Measurements from ENCODE around the gene LRRK1. TPM values are rescaled to one million over a fixed set of nuclear protein-coding genes. Genes with fewer than 3 reads are reported as not detected.

The LRRK1 gene
- total RNA-seq, 1 donor from 2014 or later: 21.1 TPM

DNA sequence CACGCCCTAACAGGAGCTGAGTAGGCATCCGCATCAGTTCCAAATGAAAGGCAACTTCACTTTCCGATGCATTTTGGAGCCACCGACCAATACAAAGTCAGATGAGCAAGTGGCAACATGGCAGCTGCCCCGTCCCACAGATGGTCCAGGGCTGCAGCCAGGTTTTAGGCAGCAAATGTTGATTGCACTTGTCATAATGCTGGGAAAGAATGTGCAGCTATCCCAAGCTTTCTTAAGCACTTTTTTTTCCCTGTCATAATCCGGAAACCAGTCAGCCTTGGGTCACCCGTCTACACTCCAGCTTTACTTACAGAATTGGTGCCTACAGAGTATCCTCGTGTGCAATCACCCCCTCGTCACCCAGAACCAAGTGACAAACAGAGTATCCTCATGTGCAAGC is 185.0 kb downstream of the LRRK1 start:
- DNase-seq (ENCODE audit: extremely low spot score in 2 of 2): no peak
- H3K9me3 ChIP-seq: no peaks in the 10 kb centered on the region
- H3K27ac ChIP-seq: no peak overlapping the region
- TF ChIP-seq POLR2A (IDR thresholded peaks at IDR 0.05) (no peak), POLR2AphosphoS5 (IDR thresholded peaks at IDR 0.05; ENCODE audit: insufficient read depth in 1 of 2, low read depth in 1 of 2) (no peak)
- TF ChIP-seq, protein P1, sequence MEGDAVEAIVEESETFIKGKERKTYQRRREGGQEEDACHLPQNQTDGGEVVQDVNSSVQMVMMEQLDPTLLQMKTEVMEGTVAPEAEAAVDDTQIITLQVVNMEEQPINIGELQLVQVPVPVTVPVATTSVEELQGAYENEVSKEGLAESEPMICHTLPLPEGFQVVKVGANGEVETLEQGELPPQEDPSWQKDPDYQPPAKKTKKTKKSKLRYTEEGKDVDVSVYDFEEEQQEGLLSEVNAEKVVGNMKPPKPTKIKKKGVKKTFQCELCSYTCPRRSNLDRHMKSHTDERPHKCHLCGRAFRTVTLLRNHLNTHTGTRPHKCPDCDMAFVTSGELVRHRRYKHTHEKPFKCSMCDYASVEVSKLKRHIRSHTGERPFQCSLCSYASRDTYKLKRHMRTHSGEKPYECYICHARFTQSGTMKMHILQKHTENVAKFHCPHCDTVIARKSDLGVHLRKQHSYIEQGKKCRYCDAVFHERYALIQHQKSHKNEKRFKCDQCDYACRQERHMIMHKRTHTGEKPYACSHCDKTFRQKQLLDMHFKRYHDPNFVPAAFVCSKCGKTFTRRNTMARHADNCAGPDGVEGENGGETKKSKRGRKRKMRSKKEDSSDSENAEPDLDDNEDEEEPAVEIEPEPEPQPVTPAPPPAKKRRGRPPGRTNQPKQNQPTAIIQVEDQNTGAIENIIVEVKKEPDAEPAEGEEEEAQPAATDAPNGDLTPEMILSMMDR (IDR thresholded peaks at IDR 0.05): no peak
- H3K36me3 ChIP-seq: no peaks in the 10 kb centered on the region
- intact Hi-C loops (cut with DNase I): no loop called here
- H3K4me3 ChIP-seq: no peak overlapping the region
- no peaks in the 10 kb centered on the region for H3K27me3 ChIP-seq
- H3K4me1 ChIP-seq: peaks cover 10% of the 10 kb centered on the region

DNA sequence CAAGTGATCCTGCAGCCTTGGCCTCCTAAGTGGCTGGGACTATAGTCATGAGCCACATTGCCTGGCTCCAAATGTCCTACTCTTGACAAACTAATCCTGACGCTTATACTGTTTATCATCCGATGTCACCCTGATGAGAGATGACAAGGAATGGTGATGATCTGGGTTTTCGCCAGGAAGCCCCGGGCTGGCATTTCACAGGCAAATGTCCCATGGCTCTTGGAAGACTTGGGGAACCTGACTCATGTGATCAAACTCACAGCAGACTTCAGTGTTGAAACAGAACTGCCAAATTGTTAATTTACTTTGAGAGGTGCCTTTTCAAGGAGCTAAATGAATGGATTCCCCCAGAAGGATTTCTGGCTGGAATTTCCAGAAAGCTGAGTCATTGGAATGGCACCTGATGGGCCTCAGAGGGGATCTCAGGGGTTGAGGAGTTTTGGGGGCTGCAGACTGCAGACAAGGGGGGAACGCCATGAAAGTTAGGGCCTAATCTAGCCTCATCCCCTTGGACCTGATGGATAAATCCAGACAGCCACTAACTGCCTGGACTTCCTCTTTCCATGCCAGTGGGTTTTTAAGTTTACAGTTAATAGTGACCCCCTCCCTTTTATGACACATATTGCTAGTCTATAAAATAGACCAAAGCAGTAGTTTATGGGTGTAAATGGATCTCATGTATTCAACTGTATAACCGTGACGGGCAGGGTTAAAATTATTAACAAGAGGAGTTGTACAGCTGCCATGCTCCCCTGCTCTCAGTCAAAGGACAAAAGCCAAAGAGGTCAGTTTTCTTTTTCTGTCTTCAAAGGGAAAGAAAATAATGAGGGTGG is 186.1 kb downstream of the LRRK1 start:
- intact Hi-C loops (cut with DNase I): no loop called here
- Histone ChIP-seq H3K4me3 (no peak overlapping the region), H3K27ac (no peak overlapping the region), H3K27me3 (no peaks in the 10 kb centered on the region), H3K9me3 (no peaks in the 10 kb centered on the region), H3K4me1 (peaks cover 10% of the 10 kb centered on the region), H3K36me3 (no peaks in the 10 kb centered on the region)
- DNase-seq (ENCODE audit: extremely low spot score in 2 of 2): no peak
- TF ChIP-seq POLR2AphosphoS5 (IDR thresholded peaks at IDR 0.05; ENCODE audit: insufficient read depth in 1 of 2, low read depth in 1 of 2) (no peak), POLR2A (IDR thresholded peaks at IDR 0.05) (no peak)

DNA sequence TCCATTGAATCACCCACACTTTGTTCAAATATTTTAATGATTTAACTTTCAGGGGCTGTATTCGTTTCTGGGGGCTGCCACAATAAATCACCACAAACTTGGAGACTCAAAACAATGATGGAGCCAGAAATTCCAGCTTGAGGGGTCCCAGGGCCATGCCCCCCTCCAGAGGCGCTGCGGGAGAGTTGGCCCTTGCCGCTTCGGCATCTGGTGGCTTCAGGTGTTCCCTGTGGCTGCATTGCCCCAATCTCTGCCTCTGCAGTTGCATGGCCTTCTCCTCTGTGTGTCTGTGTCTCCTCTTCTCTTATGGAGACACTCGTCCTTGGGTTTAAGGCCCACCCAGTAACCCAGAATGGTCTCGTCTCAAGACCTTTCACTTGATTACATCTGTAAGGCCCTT is 187.9 kb downstream of the LRRK1 start:
- Histone ChIP-seq H3K4me3 (no peak overlapping the region), H3K4me1 (peaks cover 10% of the 10 kb centered on the region), H3K27ac (no peak overlapping the region), H3K9me3 (no peaks in the 10 kb centered on the region), H3K36me3 (no peaks in the 10 kb centered on the region), H3K27me3 (no peaks in the 10 kb centered on the region)
- TF ChIP-seq POLR2AphosphoS5 (IDR thresholded peaks at IDR 0.05; ENCODE audit: insufficient read depth in 1 of 2, low read depth in 1 of 2) (no peak), POLR2A (IDR thresholded peaks at IDR 0.05) (no peak)
- TF ChIP-seq, protein P1 (IDR thresholded peaks at IDR 0.05): no peak
- intact Hi-C loops (cut with DNase I): no loop called here
- no peak for DNase-seq (ENCODE audit: extremely low spot score in 2 of 2)

DNA sequence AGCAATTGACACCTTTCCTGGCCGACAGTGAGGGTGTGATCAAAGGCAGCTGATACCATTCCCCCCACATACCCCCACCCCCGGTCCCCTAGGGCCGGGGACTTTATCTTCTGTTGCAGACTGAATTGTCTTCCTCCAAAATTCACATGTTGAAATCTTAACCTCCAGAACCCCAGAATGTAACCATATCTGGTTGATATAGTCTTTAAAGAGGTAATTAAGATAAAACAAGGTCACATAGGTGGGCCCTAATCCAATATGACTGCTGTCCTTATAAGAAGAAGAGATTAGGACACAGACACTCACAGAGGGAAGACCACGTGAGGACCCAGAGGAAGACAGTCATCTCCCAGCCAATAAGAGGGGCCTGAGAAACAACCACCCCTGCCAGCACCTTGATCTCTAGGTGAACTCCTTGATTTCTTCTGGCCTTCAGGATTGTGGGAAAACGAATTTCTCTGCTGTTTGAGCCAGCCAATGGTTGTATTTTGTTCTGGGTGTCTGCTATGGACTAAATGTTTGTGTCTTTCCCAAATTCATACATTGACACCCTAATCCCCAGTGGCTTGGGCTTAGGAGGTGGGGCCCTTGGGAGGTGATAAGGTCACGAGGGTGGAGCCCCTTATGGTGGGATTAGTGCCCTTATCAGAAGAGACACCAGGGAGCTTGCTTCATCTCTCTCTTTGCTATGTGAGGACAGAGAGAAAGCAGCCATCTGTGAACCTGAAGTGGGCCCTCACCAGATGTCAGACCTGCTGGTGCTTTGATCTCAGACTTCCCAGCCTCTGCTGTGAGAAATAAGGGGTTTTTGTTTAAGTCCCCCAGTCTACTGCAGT is 188.7 kb downstream of the LRRK1 start:
- Histone ChIP-seq H3K27ac (no peak overlapping the region), H3K9me3 (no peaks in the 10 kb centered on the region)
- intact Hi-C loops (cut with DNase I): no loop called here

DNA sequence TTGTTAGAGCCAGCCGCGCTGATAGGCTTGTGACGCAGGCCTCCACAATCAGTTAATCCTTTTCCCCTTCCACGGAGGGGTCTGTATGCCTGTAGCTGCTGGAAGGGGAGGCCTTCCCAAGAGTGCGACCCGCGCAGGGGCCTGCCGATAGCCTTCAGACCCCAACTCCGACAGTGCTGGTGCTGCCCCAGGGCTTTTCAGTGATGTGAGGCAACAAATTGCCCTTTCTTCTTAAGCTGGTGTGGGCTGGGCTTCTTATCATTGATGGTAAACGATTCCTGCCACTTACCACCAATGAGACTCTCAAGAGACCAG is 189.3 kb downstream of the LRRK1 start:
- no peak for DNase-seq (ENCODE audit: extremely low spot score in 2 of 2)
- Histone ChIP-seq H3K4me3 (no peak overlapping the region), H3K36me3 (no peaks in the 10 kb centered on the region), H3K27me3 (no peaks in the 10 kb centered on the region), H3K9me3 (no peaks in the 10 kb centered on the region), H3K4me1 (peaks cover 14% of the 10 kb centered on the region), H3K27ac (no peak overlapping the region)
- no peak for TF ChIP-seq POLR2A (IDR thresholded peaks at IDR 0.05)
- no peak for TF ChIP-seq POLR2AphosphoS5 (IDR thresholded peaks at IDR 0.05; ENCODE audit: insufficient read depth in 1 of 2, low read depth in 1 of 2)
- intact Hi-C loops (cut with DNase I): no loop called here

More for the DNA sequence above, 188.7 kb downstream of the LRRK1 start:
- H3K36me3 ChIP-seq: no peaks in the 10 kb centered on the region
- no peak for TF ChIP-seq POLR2AphosphoS5 (IDR thresholded peaks at IDR 0.05; ENCODE audit: insufficient read depth in 1 of 2, low read depth in 1 of 2)
- TF ChIP-seq, protein P1 (IDR thresholded peaks at IDR 0.05): no peak
- no peak for TF ChIP-seq POLR2A (IDR thresholded peaks at IDR 0.05)
- DNase-seq (ENCODE audit: extremely low spot score in 2 of 2): no peak
- H3K4me3 ChIP-seq: no peak overlapping the region
- peaks cover 11% of the 10 kb centered on the region for H3K4me1 ChIP-seq
- no peaks in the 10 kb centered on the region for H3K27me3 ChIP-seq
